ENCODE data around the gene RAPGEF1. TPM values are rescaled to one million over a fixed set of nuclear protein-coding genes. Genes with fewer than 3 reads are reported as not detected.

Gene RAPGEF1
- polyA plus RNA-seq, 1 donor from 2014 or later, result 23.6 TPM

GRCh38 chr9:131546336-131547084, 193.4 kb downstream of the RAPGEF1 start:
- Histone ChIP-seq H4K20me1 (ENCODE audit: insufficient read depth) (no peaks in the 10 kb centered on the region), H3F3A (ENCODE audit: insufficient read depth, low read length, poor library complexity, severe bottlenecking) (no peaks in the 10 kb centered on the region), H3K4me3 (ENCODE audit: low read length) (peak overlapping the region; percentile 56), H3K4me2 (ENCODE audit: low read length) (no peak overlapping the region), H3K79me2 (replicated peaks; ENCODE audit: insufficient read depth, low read length) (no peaks in the 10 kb centered on the region), H3K36me3 (ENCODE audit: insufficient read depth, low read length) (no peaks in the 10 kb centered on the region), H2AFZ (ENCODE audit: low read depth, low read length) (no peak overlapping the region), H3K9me2 (ENCODE audit: insufficient read depth, low read length) (no peaks in the 10 kb centered on the region), H3K9ac (ENCODE audit: low read length) (peak overlapping the region; percentile 5), H3K27me3 (ENCODE audit: insufficient read depth, low read depth, low read length) (peaks cover 41% of the 10 kb centered on the region), H3K27ac (ENCODE audit: low read length) (no peak overlapping the region), H3K9me3 (ENCODE audit: low read length) (peaks cover 11% of the 10 kb centered on the region)
- TF ChIP-seq POLR2AphosphoS5 (IDR thresholded peaks at IDR 0.05) (no peak), TAF1 (IDR thresholded peaks at IDR 0.05; ENCODE audit: low read depth) (no peak), SMC3 (conservative IDR thresholded peaks at IDR 0.05; ENCODE audit: poor library complexity) (no peak), RAD21 (conservative IDR thresholded peaks at IDR 0.05) (no peak)

GRCh38 chr9:131545786-131546335, 194.0 kb downstream of the RAPGEF1 start:
- Histone ChIP-seq H3K4me3 (ENCODE audit: low read length) (peak overlapping the region; percentile 56), H3K27me3 (ENCODE audit: insufficient read depth, low read depth, low read length) (peaks cover 41% of the 10 kb centered on the region), H4K20me1 (ENCODE audit: insufficient read depth) (no peaks in the 10 kb centered on the region), H3K4me2 (ENCODE audit: low read length) (no peak overlapping the region), H3K27ac (ENCODE audit: low read length) (no peak overlapping the region), H3K36me3 (ENCODE audit: insufficient read depth, low read length) (no peaks in the 10 kb centered on the region), H3F3A (ENCODE audit: insufficient read depth, low read length, poor library complexity, severe bottlenecking) (no peaks in the 10 kb centered on the region), H3K9ac (ENCODE audit: low read length) (no peak overlapping the region), H2AFZ (ENCODE audit: low read depth, low read length) (no peak overlapping the region), H3K79me2 (replicated peaks; ENCODE audit: insufficient read depth, low read length) (no peaks in the 10 kb centered on the region), H3K9me3 (ENCODE audit: low read length) (peaks cover 11% of the 10 kb centered on the region), H3K9me2 (ENCODE audit: insufficient read depth, low read length) (no peaks in the 10 kb centered on the region)
- no peak for TF ChIP-seq POLR2AphosphoS5 (IDR thresholded peaks at IDR 0.05)
- TF ChIP-seq SMC3 (conservative IDR thresholded peaks at IDR 0.05; ENCODE audit: poor library complexity), result no peak

GRCh38 chr9:131545003-131545785, 194.7 kb downstream of the RAPGEF1 start, which contains the start of gene PRRT1B:
Gene PRRT1B (plus strand): TSS chr9:131545523. CDS start chr9:131545616, 93 bp downstream.
- no peaks in the 10 kb centered on the region for H3F3A ChIP-seq (ENCODE audit: insufficient read depth, low read length, poor library complexity, severe bottlenecking)
- peak within 1 kb of the TSS; percentile 5 for H3K9ac ChIP-seq (ENCODE audit: low read length)
- no peak within 1 kb of the TSS for H3K27ac ChIP-seq (ENCODE audit: low read length)
- no peak within 1 kb of the TSS for H3K4me2 ChIP-seq (ENCODE audit: low read length)
- peak within 1 kb of the TSS; percentile 56 for H3K4me3 ChIP-seq (ENCODE audit: low read length)
- H3K79me2 ChIP-seq (replicated peaks; ENCODE audit: insufficient read depth, low read length), result no peaks in the 10 kb centered on the region
- no peaks in the 10 kb centered on the region for H3K36me3 ChIP-seq (ENCODE audit: insufficient read depth, low read length)
- no peak for TF ChIP-seq RAD21 (conservative IDR thresholded peaks at IDR 0.05)
- TF ChIP-seq EZH2 (IDR thresholded peaks at IDR 0.05; ENCODE audit: borderline replicate concordance, insufficient read depth, low read length, poor library complexity, severe bottlenecking), result no peak
- no peak for TF ChIP-seq SMC3 (conservative IDR thresholded peaks at IDR 0.05; ENCODE audit: poor library complexity)
- no peak for TF ChIP-seq EP300 (conservative IDR thresholded peaks at IDR 0.05; ENCODE audit: poor library complexity, severe bottlenecking)
- TF ChIP-seq REST (IDR thresholded peaks at IDR 0.05; ENCODE audit: borderline replicate concordance), result no peak
- no peak for TF ChIP-seq CTCF (IDR thresholded peaks at IDR 0.05; ENCODE audit: poor library complexity, severe bottlenecking)
- no peak for TF ChIP-seq MXI1 (conservative IDR thresholded peaks at IDR 0.05; ENCODE audit: poor library complexity, severe bottlenecking)
- no peak for TF ChIP-seq POLR2AphosphoS5 (IDR thresholded peaks at IDR 0.05)
- TF ChIP-seq TAF1 (IDR thresholded peaks at IDR 0.05; ENCODE audit: low read depth), result no peak
- H4K20me1 ChIP-seq (ENCODE audit: insufficient read depth), result no peaks in the 10 kb centered on the region
- H2AFZ ChIP-seq (ENCODE audit: low read depth, low read length), result no peak within 1 kb of the TSS
- no peaks in the 10 kb centered on the region for H3K9me2 ChIP-seq (ENCODE audit: insufficient read depth, low read length)
- peaks cover 41% of the 10 kb centered on the region for H3K27me3 ChIP-seq (ENCODE audit: insufficient read depth, low read depth, low read length)
- peaks cover 11% of the 10 kb centered on the region for H3K9me3 ChIP-seq (ENCODE audit: low read length)
